ENCODE data around the gene STK24. TPM values are rescaled to one million over a fixed set of nuclear protein-coding genes. Genes with fewer than 3 reads are reported as not detected.

Gene STK24
- total RNA-seq, 6 donors from 2014 or later, result 51.3 to 89.8 (median 78.6) TPM

DNA sequence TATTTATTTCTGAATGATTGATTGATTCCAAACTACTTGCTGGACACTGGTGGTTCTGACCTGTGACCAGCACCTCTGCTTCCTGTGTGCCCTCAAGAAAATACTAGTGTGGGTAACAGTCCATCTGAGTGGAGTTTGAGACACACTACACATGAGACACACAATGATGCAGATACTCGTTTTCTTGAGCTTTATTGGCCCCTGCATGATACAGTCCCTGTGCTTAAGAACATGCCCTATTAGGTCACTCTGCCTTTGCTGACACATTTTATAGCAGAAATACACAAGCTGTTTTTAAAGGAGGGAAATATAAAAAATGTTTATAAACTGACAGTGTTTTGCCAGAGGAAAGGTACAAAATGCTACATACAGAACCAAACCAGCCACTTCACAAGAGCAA, 126.9 kb downstream of the STK24 start:
- no peaks in the 10 kb centered on the region for H3K27me3 ChIP-seq
- H3K4me3 ChIP-seq, result no peak overlapping the region
- H3K36me3 ChIP-seq, result peaks cover 13 to 71% (median 35%) of the 10 kb centered on the region in 4 donors
- ATAC-seq (ENCODE audit: low FRiP score in 2 of 2), result no peak
- DNase-seq, result no peak
- TF ChIP-seq, protein P1, sequence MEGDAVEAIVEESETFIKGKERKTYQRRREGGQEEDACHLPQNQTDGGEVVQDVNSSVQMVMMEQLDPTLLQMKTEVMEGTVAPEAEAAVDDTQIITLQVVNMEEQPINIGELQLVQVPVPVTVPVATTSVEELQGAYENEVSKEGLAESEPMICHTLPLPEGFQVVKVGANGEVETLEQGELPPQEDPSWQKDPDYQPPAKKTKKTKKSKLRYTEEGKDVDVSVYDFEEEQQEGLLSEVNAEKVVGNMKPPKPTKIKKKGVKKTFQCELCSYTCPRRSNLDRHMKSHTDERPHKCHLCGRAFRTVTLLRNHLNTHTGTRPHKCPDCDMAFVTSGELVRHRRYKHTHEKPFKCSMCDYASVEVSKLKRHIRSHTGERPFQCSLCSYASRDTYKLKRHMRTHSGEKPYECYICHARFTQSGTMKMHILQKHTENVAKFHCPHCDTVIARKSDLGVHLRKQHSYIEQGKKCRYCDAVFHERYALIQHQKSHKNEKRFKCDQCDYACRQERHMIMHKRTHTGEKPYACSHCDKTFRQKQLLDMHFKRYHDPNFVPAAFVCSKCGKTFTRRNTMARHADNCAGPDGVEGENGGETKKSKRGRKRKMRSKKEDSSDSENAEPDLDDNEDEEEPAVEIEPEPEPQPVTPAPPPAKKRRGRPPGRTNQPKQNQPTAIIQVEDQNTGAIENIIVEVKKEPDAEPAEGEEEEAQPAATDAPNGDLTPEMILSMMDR (IDR thresholded peaks at IDR 0.05), result no peak
- TF ChIP-seq EP300 (IDR thresholded peaks at IDR 0.05) (no peak), POLR2A (IDR thresholded peaks at IDR 0.05) (no peak), POLR2AphosphoS5 (IDR thresholded peaks at IDR 0.05) (no peak)
- H3K27ac ChIP-seq, result peak overlapping the region in 2 of 4 donors; percentile 50 to 74
- H3K9me3 ChIP-seq, result no peaks in the 10 kb centered on the region
- 67 to 75% methylated on average over 1 of the region's 1 CpG for WGBS, 2 donors
- H3K4me1 ChIP-seq, result peaks cover 11 to 26% (median 18%) of the 10 kb centered on the region in 4 donors

DNA sequence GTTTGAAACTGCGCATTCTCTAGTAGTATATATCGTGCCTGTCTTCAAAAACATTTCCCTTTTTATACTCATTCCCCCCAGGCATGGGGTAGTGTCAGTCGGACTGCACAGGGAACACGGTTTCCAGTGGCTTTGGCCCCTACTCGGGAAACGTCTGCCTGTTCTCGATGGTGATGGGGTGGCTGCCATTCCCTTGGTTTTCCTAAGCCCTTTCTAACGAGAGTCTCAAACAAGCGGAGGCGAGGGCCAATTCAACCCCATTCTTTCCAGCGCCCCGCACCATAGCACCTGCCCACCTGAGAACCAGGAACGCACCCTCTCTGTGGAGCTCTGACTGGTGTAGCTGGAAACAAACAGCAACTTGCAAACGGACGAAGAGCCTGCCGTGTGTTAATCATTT, 127.6 kb downstream of the STK24 start:
- ATAC-seq (ENCODE audit: low FRiP score in 2 of 2) (no peak), DNase-seq (no peak)
- no peak overlapping the region for H3K4me3 ChIP-seq
- TF ChIP-seq EP300 (IDR thresholded peaks at IDR 0.05), result no peak
- TF ChIP-seq, protein P1 (IDR thresholded peaks at IDR 0.05), result no peak
- TF ChIP-seq POLR2A (IDR thresholded peaks at IDR 0.05), result no peak
- no peak for TF ChIP-seq POLR2AphosphoS5 (IDR thresholded peaks at IDR 0.05)
- peaks cover 13 to 68% (median 35%) of the 10 kb centered on the region in 4 donors for H3K36me3 ChIP-seq
- no peak overlapping the region for H3K27ac ChIP-seq
- H3K9me3 ChIP-seq, result no peaks in the 10 kb centered on the region
- no peaks in the 10 kb centered on the region for H3K27me3 ChIP-seq
- WGBS, 2 donors, result 92% methylated on average over 16 of the region's 16 CpGs
- peaks cover 5 to 20% (median 14%) of the 10 kb centered on the region in 4 donors for H3K4me1 ChIP-seq

DNA sequence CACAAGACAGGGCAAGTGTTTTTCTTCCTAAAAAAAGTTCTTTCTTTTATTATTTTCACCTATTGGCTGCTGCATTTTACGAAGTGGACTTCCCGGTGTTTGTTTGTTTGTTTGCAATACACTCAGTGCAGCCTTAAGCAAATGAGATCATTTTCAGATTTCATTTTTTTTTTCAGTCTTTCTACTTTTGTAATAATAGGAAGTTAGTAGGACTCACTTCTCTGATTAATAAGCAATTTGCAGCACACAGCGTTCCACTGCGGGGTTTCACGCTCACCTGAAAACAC, 128.3 kb downstream of the STK24 start:
- H3K9me3 ChIP-seq, result no peaks in the 10 kb centered on the region
- H3K4me3 ChIP-seq, result no peak overlapping the region
- DNase-seq (no peak), ATAC-seq (ENCODE audit: low FRiP score in 2 of 2) (no peak)
- H3K36me3 ChIP-seq, result peaks cover 13 to 69% (median 35%) of the 10 kb centered on the region in 4 donors
- no peak for TF ChIP-seq EP300 (IDR thresholded peaks at IDR 0.05)
- TF ChIP-seq POLR2AphosphoS5 (IDR thresholded peaks at IDR 0.05), result no peak
- TF ChIP-seq, protein P1 (IDR thresholded peaks at IDR 0.05), result peak in 1 of 6 experiments; percentile 2
- TF ChIP-seq POLR2A (IDR thresholded peaks at IDR 0.05), result no peak
- WGBS, 2 donors, result 88 to 90% methylated on average over 5 of the region's 5 CpGs
- no peaks in the 10 kb centered on the region for H3K27me3 ChIP-seq
- H3K4me1 ChIP-seq, result peaks cover 5 to 16% (median 10%) of the 10 kb centered on the region in 4 donors
- H3K27ac ChIP-seq, result no peak overlapping the region

DNA sequence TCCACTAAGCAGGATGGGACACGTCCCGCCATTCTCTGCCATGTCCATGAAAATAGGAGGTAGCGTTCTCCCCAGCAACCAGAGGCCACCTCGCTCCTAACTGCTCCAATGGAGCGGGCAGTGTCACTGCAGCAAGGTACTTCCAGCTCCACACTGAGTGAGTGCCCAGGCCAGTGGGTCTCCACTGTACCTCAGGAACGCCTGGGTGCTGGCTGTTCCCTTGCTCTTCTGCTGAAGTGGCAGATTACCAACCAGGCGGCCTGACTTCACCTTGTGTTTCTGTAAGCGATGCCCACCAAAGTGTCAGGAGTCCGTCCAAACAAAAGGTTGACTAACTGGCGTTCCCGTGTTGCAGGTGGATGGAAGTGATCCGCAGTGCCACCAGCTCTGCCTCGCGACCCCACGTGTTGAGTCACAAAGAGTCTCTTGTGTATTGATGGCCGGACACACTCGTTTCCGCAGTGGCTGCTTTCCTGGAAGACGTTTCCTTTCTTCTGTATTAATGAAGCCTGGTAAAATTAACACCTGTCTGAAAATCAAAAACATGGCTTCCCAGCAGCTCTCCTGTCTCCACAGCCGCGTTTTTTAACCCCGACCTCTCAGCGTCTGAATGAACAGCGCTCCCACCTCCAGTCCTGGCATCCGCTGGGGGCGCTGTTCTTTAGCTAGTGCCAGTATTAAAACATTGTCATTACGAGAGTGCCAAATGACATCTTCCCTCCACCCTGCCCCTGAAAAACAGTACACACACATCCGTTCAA, 128.8 kb downstream of the STK24 start:
- H3K4me1 ChIP-seq, result peaks cover 5 to 16% (median 10%) of the 10 kb centered on the region in 4 donors
- no peak for DNase-seq
- TF ChIP-seq, protein P1 (IDR thresholded peaks at IDR 0.05), result peak in 5 of 6 experiments; percentile 16 to 25 (median 24)
- no peak for TF ChIP-seq EP300 (IDR thresholded peaks at IDR 0.05)
- ATAC-seq (ENCODE audit: low FRiP score in 2 of 2), result no peak
- H3K36me3 ChIP-seq, result peaks cover 13 to 65% (median 35%) of the 10 kb centered on the region in 4 donors
- no peak overlapping the region for H3K27ac ChIP-seq
- 77 to 83% methylated on average over 28 of the region's 28 CpGs for WGBS, 2 donors
- no peaks in the 10 kb centered on the region for H3K27me3 ChIP-seq
- H3K4me3 ChIP-seq, result no peak overlapping the region
- no peaks in the 10 kb centered on the region for H3K9me3 ChIP-seq

DNA sequence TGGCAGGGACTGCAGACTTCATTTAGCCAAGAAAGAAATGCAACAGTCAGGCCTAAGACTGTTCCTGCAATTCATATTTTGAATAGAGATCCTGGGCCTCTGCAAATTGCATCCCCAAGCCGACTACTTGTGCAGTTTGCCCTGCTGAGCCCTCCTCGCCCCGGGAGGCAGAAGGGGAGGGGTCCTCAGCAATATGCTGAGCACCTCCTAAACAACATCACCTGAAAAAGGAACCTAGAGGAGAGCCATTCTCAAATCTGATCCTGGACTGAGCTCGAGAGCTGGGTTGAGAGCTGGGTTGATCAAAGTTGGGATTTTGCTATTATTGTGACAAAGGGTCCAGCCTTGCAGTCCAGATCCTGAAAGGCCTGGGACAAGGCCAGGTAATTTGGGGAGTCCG, 129.8 kb downstream of the STK24 start:
- Histone ChIP-seq H3K9me3 (no peaks in the 10 kb centered on the region), H3K27ac (no peak overlapping the region), H3K4me3 (no peak overlapping the region), H3K27me3 (no peaks in the 10 kb centered on the region), H3K4me1 (peaks cover 5 to 16% (median 10%) of the 10 kb centered on the region in 4 donors), H3K36me3 (peaks cover 13 to 63% (median 34%) of the 10 kb centered on the region in 4 donors)
- DNase-seq, result no peak
- no peak for ATAC-seq (ENCODE audit: low FRiP score in 2 of 2)
- 91 to 96% methylated on average over 5 of the region's 5 CpGs for WGBS, 2 donors
- TF ChIP-seq, protein P1 (IDR thresholded peaks at IDR 0.05), result no peak
- no peak for TF ChIP-seq POLR2A (IDR thresholded peaks at IDR 0.05)
- no peak for TF ChIP-seq POLR2AphosphoS5 (IDR thresholded peaks at IDR 0.05)
- no peak for TF ChIP-seq EP300 (IDR thresholded peaks at IDR 0.05)

Measured in upper lobe of left lung (tissue), 6 donors.